Astrocyte of the spinal cord (primary cell): Measurements from ENCODE around the gene WDFY4.

Source experiments
- DNase-seq: peaks from one replicate; pipeline ENCODE4 v3.0.0; 2011; ENCODE audit warnings: low read depth, low spot score
- H3K4me3 ChIP-seq: 2 replicates; pipeline ENCODE4 v1.5.1; 2011; ENCODE audit warnings: low read depth, mild to moderate bottlenecking, low read length, moderate library complexity
- CTCF ChIP-seq: IDR thresholded peaks from 2 replicates; pipeline ENCODE4 v1.5.1; 2012; ENCODE audit warnings: low read depth, mild to moderate bottlenecking, low read length, inconsistent platforms
- in situ Hi-C: cut with HindIII; loops from 2 replicates; pipeline ENCODE4 v1.10.0; 2017; ENCODE audit warnings: low sequenced_read_pairs

Gene WDFY4

GRCh38 chr10:48913674-48914073 lies 229.0 kb downstream of the WDFY4 start:
- TF ChIP-seq CTCF, result no peak
- DNase-seq, result no peak
- in situ Hi-C loops, result no loop called here
- H3K4me3 ChIP-seq, result no peak overlapping the region

- in situ Hi-C loops, result no loop called here
- DNase-seq, result no peak
- H3K4me3 ChIP-seq, result no peak overlapping the region
- no peak for TF ChIP-seq CTCF
Measured at GRCh38 chr10:48923748-48924147, 239.1 kb downstream of the WDFY4 start.

DNA sequence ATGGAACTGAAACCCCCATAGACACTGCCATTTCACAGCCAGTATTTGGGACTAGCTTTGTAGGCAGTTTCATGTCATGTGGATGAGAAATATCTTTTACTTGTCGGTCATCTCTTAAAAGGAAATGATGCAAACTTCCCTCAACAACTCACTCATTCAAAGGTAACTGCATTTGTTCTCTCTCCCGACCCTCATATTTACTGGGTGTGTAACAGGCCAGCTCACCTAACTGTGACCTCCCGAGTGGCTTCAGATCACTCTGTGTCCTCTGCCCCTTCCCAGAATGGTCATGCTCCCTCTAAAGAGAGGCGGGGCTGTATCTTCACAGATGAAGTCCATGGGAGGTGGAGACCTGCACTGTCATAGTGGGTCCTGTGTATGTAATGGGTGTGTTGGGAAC lies 240.3 kb downstream of the WDFY4 start:
- no peak overlapping the region for H3K4me3 ChIP-seq
- DNase-seq, result no peak
- TF ChIP-seq CTCF, result no peak
- in situ Hi-C loops, result no loop called here

DNA sequence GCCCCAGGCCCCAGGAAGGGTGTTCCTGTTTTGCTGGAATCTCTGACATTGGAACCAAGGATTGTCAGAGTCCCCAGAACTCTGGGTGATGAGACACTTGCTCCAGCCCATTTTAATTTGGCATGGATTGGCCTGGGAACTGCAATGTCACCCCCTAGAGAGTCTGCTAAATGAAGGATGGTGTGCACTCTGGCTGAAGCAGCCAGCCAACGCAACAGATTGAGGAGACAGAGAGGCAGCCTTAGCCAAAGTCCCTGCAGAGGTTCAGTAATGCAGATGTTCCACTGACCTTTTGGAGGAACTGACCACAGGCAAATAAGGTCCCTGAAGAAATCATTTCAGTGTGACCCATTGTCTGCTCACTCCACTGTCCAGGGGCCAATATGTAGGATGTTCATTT lies 241.6 kb downstream of the WDFY4 start:
- DNase-seq, result no peak
- in situ Hi-C loops, result no loop called here
- TF ChIP-seq CTCF, result no peak

GRCh38 chr10:48926764-48927540 lies 242.3 kb downstream of the WDFY4 start:
- TF ChIP-seq CTCF, result no peak
- no peak for DNase-seq
- in situ Hi-C loops, result no loop called here
- H3K4me3 ChIP-seq, result no peak overlapping the region

More for the DNA sequence above, 241.6 kb downstream of the WDFY4 start:
- H3K4me3 ChIP-seq, result no peak overlapping the region

DNA sequence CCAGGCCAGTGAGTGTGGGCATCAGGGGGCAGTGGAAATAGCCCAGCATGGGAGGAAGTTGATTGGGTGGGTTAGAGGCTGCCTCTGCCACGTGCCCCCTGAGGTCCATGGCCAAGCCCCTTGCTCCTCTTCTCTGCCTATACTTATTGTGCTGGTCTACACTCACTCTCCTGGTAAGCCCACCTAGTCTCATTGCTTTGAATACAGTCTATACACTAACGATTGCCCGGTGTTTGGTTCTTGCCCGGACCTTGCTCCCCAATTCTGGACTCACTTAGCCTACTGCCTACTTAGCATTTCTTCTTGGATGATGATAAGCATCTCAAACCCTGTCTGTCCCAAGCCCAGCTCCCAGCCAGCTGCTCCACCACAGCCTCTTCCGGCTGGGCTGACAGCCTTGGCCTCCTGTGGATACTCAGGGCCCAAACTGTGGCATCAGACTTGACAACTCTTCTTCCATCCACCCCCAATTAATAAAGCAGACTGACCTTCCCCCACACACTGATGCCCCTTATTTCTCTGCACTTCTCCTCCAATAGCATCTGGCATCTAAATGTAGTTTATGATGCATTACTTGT lies 244.8 kb downstream of the WDFY4 start:
- in situ Hi-C loops, result no loop called here
- TF ChIP-seq CTCF, result no peak
- no peak overlapping the region for H3K4me3 ChIP-seq
- DNase-seq, result no peak
